ENCODE measurements around the gene MED13L. TPM values are rescaled to one million over a fixed set of nuclear protein-coding genes. Genes with fewer than 3 reads are reported as not detected.

The MED13L gene
- total RNA-seq, 2 donors from 2014 or later, result 88.9 to 140 TPM

GRCh38 chr12:116196752-116197718 is 80.5 kb downstream of the MED13L start:
- Histone ChIP-seq H3K4me3 (no peak overlapping the region), H3K9me3 (no peaks in the 10 kb centered on the region), H3K4me1 (replicated peaks) (peaks cover 9% of the 10 kb centered on the region), H3K27me3 (replicated peaks; ENCODE audit: insufficient read depth) (no peaks in the 10 kb centered on the region), H3K36me3 (no peaks in the 10 kb centered on the region), H3K27ac (no peak overlapping the region)
- 75% methylated on average over 14 of the region's 14 CpGs for WGBS
- intact Hi-C loops (cut with DNase I), result no loop called here
- no peak for DNase-seq (ENCODE audit: low spot score)
- no peak for TF ChIP-seq POLR2AphosphoS5 (IDR thresholded peaks at IDR 0.05)
- TF ChIP-seq POLR2A (IDR thresholded peaks at IDR 0.05), result no peak
- TF ChIP-seq, protein P1, sequence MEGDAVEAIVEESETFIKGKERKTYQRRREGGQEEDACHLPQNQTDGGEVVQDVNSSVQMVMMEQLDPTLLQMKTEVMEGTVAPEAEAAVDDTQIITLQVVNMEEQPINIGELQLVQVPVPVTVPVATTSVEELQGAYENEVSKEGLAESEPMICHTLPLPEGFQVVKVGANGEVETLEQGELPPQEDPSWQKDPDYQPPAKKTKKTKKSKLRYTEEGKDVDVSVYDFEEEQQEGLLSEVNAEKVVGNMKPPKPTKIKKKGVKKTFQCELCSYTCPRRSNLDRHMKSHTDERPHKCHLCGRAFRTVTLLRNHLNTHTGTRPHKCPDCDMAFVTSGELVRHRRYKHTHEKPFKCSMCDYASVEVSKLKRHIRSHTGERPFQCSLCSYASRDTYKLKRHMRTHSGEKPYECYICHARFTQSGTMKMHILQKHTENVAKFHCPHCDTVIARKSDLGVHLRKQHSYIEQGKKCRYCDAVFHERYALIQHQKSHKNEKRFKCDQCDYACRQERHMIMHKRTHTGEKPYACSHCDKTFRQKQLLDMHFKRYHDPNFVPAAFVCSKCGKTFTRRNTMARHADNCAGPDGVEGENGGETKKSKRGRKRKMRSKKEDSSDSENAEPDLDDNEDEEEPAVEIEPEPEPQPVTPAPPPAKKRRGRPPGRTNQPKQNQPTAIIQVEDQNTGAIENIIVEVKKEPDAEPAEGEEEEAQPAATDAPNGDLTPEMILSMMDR (IDR thresholded peaks at IDR 0.05), result no peak

GRCh38 chr12:116196226-116196625 is 81.3 kb downstream of the MED13L start:
- TF ChIP-seq POLR2AphosphoS5 (IDR thresholded peaks at IDR 0.05) (no peak), POLR2A (IDR thresholded peaks at IDR 0.05) (no peak)
- TF ChIP-seq, protein P1 (IDR thresholded peaks at IDR 0.05), result no peak
- H3K27me3 ChIP-seq (replicated peaks; ENCODE audit: insufficient read depth), result no peaks in the 10 kb centered on the region
- WGBS, result 15% methylated on average over 3 of the region's 3 CpGs
- H3K4me1 ChIP-seq (replicated peaks), result peaks cover 9% of the 10 kb centered on the region
- no peak for DNase-seq (ENCODE audit: low spot score)
- no peaks in the 10 kb centered on the region for H3K9me3 ChIP-seq
- intact Hi-C loops (cut with DNase I), result no loop called here
- H3K4me3 ChIP-seq, result no peak overlapping the region
- H3K27ac ChIP-seq, result no peak overlapping the region
- no peaks in the 10 kb centered on the region for H3K36me3 ChIP-seq

GRCh38 chr12:116194935-116195431 is 82.5 kb downstream of the MED13L start:
- Histone ChIP-seq H3K4me1 (replicated peaks) (peaks cover 9% of the 10 kb centered on the region), H3K9me3 (no peaks in the 10 kb centered on the region), H3K27ac (no peak overlapping the region), H3K4me3 (no peak overlapping the region), H3K27me3 (replicated peaks; ENCODE audit: insufficient read depth) (no peaks in the 10 kb centered on the region), H3K36me3 (no peaks in the 10 kb centered on the region)
- no peak for DNase-seq (ENCODE audit: low spot score)
- intact Hi-C loops (cut with DNase I), result no loop called here
- TF ChIP-seq POLR2AphosphoS5 (IDR thresholded peaks at IDR 0.05), result no peak
- TF ChIP-seq, protein P1 (IDR thresholded peaks at IDR 0.05), result no peak
- no peak for TF ChIP-seq POLR2A (IDR thresholded peaks at IDR 0.05)
- WGBS, result 92% methylated on average over 3 of the region's 3 CpGs

- H3K4me3 ChIP-seq, result no peak overlapping the region
- H3K9me3 ChIP-seq, result no peaks in the 10 kb centered on the region
- DNase-seq (ENCODE audit: low spot score), result no peak
- no peak for TF ChIP-seq POLR2AphosphoS5 (IDR thresholded peaks at IDR 0.05)
- TF ChIP-seq, protein P1 (IDR thresholded peaks at IDR 0.05), result no peak
- TF ChIP-seq POLR2A (IDR thresholded peaks at IDR 0.05), result no peak
- H3K4me1 ChIP-seq (replicated peaks), result no peaks in the 10 kb centered on the region
- no peak overlapping the region for H3K27ac ChIP-seq
- intact Hi-C loops (cut with DNase I), result no loop called here
- H3K27me3 ChIP-seq (replicated peaks; ENCODE audit: insufficient read depth), result no peaks in the 10 kb centered on the region
- no peaks in the 10 kb centered on the region for H3K36me3 ChIP-seq
Observed at GRCh38 chr12:116189692-116190091, 87.8 kb downstream of the MED13L start.
